Fibroblast of the aortic adventitia (primary cell): ENCODE results near the gene SLC38A4. TPM values are rescaled to one million over a fixed set of nuclear protein-coding genes. Genes with fewer than 3 reads are reported as not detected.
A peak's percentile ranks its signal among the peaks of the same experiment; 100 is the strongest.

Experiments used
- DNase-seq: peaks from one replicate; pipeline ENCODE4 v3.0.0-alpha.2; 2010; ENCODE audit warnings: low read depth
- H3K4me3 ChIP-seq: 2 replicates; pipeline ENCODE4 v1.5.1; 2011; ENCODE audit warnings: low read depth, mild to moderate bottlenecking, control low read depth, low read length, moderate library complexity
- total RNA-seq: library from RNA; depleted of rRNA; stranded (reverse); fragments of >200 nt; gene quantifications from 2 replicates; pipeline ENCODE4 v1.2.3, GENCODE V29; 2012; ENCODE audit warnings: low replicate concordance
- TF ChIP-seq, protein P1 (sequence below): IDR thresholded peaks from 2 replicates; pipeline ENCODE4 v1.5.1; 2011; ENCODE audit warnings: mild to moderate bottlenecking, low read length, control low read depth, inconsistent platforms; ENCODE audit not compliant: insufficient read depth

Gene SLC38A4
- total RNA-seq, 1 donor, result 4.6 TPM

DNA sequence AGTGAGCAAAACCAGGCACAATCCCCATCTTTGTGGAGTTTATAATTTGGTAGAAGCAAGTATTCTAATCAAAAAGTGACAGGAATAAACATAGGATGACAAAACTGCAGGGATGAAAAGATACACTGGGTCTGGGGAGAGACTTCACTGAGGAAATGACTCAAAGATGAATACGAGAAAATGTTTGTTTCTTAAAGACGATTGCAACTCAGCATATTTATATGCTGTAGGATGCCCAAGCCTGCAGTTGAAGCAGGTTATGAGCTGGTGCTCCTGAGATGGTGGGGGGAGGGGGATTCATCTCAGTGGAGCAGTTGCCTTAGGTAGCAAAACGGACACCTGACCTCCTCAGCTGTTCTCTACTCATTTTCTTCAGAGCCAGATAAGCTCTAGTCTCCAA is 13.4 kb upstream of the SLC38A4 start:
- DNase-seq, result no peak
- no peak overlapping the region for H3K4me3 ChIP-seq
- TF ChIP-seq, protein P1, sequence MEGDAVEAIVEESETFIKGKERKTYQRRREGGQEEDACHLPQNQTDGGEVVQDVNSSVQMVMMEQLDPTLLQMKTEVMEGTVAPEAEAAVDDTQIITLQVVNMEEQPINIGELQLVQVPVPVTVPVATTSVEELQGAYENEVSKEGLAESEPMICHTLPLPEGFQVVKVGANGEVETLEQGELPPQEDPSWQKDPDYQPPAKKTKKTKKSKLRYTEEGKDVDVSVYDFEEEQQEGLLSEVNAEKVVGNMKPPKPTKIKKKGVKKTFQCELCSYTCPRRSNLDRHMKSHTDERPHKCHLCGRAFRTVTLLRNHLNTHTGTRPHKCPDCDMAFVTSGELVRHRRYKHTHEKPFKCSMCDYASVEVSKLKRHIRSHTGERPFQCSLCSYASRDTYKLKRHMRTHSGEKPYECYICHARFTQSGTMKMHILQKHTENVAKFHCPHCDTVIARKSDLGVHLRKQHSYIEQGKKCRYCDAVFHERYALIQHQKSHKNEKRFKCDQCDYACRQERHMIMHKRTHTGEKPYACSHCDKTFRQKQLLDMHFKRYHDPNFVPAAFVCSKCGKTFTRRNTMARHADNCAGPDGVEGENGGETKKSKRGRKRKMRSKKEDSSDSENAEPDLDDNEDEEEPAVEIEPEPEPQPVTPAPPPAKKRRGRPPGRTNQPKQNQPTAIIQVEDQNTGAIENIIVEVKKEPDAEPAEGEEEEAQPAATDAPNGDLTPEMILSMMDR, result no peak

DNA sequence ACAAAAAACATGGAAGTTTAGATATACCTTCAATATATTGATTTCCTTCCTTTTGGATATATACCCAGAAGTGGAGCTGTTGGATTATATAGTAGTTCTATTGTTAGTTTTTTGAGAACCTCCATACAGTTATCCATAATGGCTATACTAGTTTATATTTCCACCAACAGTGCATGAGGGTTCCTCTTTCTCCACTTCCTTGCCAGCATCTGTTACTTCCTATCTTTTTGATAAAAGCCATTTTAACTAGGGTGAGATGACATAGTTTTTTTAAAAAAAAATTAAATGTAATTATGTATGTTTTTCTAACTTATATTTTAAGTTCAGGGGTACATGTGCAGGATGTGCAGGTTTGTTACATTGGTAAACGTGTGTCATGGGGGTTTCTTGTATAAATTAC is 10.0 kb upstream of the SLC38A4 start:
- no peak for DNase-seq
- TF ChIP-seq, protein P1, result no peak
- no peak overlapping the region for H3K4me3 ChIP-seq

DNA sequence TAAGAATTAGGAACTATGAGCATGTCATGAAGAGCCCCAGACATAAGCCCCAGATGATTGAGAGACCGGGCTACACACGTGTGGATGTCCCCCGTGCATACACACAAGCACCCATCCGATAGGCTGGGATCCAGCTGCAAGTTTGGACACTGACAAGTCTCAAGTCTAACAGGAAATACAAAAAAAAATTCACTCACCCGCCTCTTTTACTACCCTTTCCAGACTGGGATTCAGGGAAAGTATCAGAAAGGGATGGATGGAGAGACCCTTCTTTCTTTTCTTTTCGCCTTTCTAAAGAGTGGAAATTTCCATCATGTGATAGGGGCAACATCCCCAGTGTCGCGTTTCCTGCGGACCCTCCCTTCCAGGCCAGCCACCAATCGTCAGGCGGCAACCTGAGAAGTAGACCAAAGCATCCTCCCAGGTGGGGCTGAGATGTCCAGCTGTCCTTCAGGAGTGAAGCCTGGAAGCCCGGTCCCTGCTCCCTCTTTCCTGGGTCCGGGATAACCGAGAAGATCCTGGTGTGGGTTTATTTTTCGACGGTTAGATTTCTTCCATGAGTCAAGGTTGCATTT is 6.4 kb upstream of the SLC38A4 start:
- TF ChIP-seq, protein P1, result no peak
- no peak for DNase-seq
- H3K4me3 ChIP-seq, result no peak overlapping the region

DNA sequence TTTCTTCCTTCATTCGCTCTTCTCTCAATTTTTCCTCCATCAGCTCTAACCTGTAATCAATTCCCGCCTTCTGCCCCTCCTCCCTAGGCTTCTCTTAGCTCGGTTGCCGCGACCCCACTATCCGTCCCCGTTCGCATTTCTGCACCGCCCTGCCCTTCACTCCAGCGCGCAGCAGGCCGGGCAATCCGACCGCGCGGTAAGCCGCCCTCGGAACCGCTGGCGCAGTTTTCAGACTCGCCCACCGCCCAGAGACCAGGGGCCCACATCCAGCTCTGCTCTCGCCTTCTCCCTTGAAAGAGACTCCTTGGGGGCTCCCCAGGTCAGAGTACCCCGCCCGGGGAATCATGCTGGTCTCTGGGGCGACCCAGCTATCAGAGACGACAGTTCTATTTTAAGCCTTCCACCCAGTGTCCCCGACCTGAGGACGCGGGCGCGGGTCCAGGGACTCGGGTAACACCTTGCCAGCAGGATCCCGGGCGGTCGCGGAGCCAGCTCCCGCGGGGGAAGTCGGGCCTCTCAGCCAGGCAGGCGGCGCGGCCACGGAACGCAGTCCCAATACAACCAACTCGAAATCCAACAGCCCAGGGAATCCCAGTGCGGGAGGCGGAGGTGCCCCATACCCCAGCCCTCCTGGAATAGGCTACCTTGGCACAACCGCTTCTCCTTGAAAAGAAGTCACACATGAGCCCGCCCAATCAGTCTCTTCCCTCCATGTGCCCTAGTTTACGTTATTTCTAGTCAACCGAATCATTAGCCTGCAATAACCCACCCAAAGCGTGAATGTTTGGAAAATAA is 5.7 kb upstream of the SLC38A4 start:
- peak overlapping the region; percentile 49 for H3K4me3 ChIP-seq
- no peak for DNase-seq
- TF ChIP-seq, protein P1, result no peak

DNA sequence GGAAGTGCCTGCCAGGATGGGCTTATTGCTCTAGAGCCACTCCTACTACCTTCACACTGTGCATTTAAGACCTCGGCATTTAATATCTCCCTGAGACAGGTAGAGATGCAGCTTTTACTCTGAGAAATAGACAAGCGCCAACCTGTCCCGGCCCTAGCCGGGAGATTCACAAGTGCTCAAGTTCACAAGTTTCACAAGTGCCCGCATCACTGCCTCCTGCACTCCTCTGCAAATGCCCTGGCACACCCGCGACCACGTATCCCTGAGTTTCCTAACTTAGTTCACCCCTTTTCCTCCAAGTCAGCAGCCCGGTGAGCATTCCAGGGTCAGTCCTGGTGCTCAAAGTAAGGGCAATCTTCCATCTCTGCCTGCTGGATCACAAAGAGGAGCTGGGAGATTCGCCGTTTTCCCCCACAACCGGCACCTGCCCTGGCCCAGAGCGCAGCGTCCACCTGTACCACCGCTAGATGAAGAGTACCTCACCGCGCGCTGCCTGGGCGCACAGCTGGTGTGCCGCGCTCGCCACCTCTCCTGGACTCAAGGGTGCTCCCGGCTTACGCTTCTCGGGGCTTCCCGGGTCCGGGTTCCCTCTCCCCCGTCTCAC is 5.0 kb upstream of the SLC38A4 start:
- TF ChIP-seq, protein P1, result no peak
- DNase-seq, result no peak
- H3K4me3 ChIP-seq, result peak overlapping the region; percentile 49

DNA sequence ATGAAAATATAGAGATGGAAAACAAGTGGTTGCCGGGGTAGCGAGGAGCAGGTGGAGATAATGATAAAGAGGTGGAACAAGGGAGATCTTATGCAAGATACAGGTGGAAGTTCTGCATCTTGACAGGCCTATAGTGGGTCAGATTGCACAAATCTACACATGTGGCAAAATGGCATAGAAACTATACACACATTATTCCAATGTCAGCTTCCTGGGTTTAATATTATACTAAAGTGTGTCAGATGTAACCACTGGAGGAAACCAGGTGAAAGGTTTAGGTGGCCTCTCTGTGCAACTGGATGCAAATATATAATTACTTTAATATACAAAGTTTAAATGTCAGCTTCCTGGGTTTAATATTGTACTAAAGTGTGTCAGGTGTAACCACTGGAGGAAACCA is 1.1 kb downstream of the SLC38A4 start:
- TF ChIP-seq, protein P1, result no peak
- H3K4me3 ChIP-seq, result no peak overlapping the region
- DNase-seq, result no peak
